Esophagus muscularis mucosa (tissue), 4 donors: Measurements from ENCODE around the gene FBXO48. TPM values are rescaled to one million over a fixed set of nuclear protein-coding genes. Genes with fewer than 3 reads are reported as not detected.
"Not testable (repeated sequence)": the region's sequence is repeated elsewhere in the genome, so short reads cannot be mapped to it uniquely, and the experiment has no call there.

ENCODE experiments used
- DNase-seq: peaks from one replicate; pipeline ENCODE4 v3.0.0-alpha.2; 2017; ENCODE audit errors: extremely low spot score
- H3K27ac ChIP-seq, 4 donors: fragments of 200-600 bp; sonication (generic); replicated peaks in 1 of 4; 1 replicate in 3 of 4; 2 replicates in 1 of 4; pipeline ENCODE4 v1.5.1; 2016 to 2019; ENCODE audit warnings: mild to moderate bottlenecking in 1 of 4
- H3K27me3 ChIP-seq, 4 donors: fragments of 200-600 bp; sonication (generic); one replicate each; pipeline versions ENCODE4 v1.5.1 to v1.6.0; 2016 to 2019
- H3K36me3 ChIP-seq, 4 donors: fragments of 200-600 bp; sonication (generic); one replicate each; pipeline ENCODE4 v1.5.1; 2016 to 2019
- H3K4me1 ChIP-seq, 4 donors: fragments of 200-600 bp; sonication (generic); one replicate each; pipeline ENCODE4 v1.5.1; 2016 to 2019
- H3K4me3 ChIP-seq, 4 donors: fragments of 200-600 bp; sonication (generic); 1 replicate in 2 of 4; 2 replicates in 2 of 4; pipeline ENCODE4 v1.5.1; 2016 to 2019; ENCODE audit warnings: mild to moderate bottlenecking in 4 of 4, moderate library complexity in 1 of 4
- H3K9me3 ChIP-seq, 4 donors: fragments of 200-600 bp; sonication (generic); 1 replicate in 3 of 4; 2 replicates in 1 of 4; pipeline ENCODE4 v1.5.1; 2016 to 2019
- EP300 ChIP-seq: sonication (generic); formaldehyde crosslinking; IDR thresholded peaks from one replicate; pipeline ENCODE4 v1.6.1; 2017; ENCODE audit warnings: antibody characterized with exemption
- POLR2A ChIP-seq: fragments of 450-650 bp; IDR thresholded peaks from one replicate; pipeline ENCODE4 v1.6.1; 2017; ENCODE audit warnings: antibody characterized with exemption, moderate library complexity, mild to moderate bottlenecking, low read depth
- POLR2AphosphoS5 ChIP-seq, 2 donors: sonication (generic); formaldehyde crosslinking; IDR thresholded peaks; one replicate each; pipeline ENCODE4 v1.6.1; 2017; ENCODE audit warnings: antibody characterized with exemption in 2 of 2
- WGBS: methylation state at CpG from one replicate; pipeline ENCODE4 v1.1.5; 2018; 5-methylcytosine and 5-hydroxymethylcytosine counted together
- intact Hi-C: fragments of 100-400 bp; cut with DNase I; formaldehyde crosslinking; loops from one replicate; pipeline ENCODE4 v1.15.1; 2023
- total RNA-seq, 4 donors: library from RNA; depleted of rRNA; stranded (reverse); fragments of >200 nt; gene quantifications; one replicate each; pipeline versions ENCODE4 v1.1.0 to v1.2.1, GENCODE V29; 2016
- TF ChIP-seq, protein P1 (sequence below), 3 experiments: fragments of 200-600 bp in 2 of 3; fragments of 450-650 bp in 1 of 3; sonication (generic) in 2 of 3; IDR thresholded peaks; one replicate each; pipeline ENCODE4 v1.5.1; 2017 to 2019; ENCODE audit warnings: antibody characterized with exemption in 3 of 3, mild to moderate bottlenecking in 2 of 3, moderate library complexity in 1 of 3

FBXO48 gene
- total RNA-seq, 4 donors from 2014 or later, result 0.33 to 0.83 (median 0.59) TPM

DNA sequence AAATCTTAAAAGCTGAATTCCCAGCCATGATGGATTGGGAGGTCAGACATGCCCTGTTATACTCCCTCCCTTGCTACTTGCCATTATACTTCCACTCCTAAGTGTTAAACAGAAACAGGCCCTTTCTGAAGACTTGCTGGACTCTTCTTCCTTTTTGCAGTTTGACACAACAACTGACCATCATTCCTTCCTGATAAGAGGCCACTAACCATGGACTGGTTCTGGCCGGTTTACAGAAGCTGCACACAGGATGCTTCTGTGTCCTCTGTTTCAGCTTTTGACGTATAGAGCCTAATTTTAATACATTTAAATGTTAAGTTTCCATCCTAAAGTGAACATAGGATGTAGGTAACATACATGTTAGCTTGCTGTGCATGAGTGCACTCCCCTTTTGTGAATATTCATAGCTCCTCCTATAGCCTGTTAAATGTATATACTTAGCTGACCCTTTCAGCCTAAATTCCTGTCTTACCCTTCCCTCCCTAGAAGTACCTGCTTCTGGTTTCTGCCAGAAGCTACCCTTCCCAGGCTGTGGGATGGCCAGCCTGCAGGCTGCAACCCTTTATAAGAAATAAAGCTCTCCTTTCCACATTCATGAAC is 13.2 kb downstream of the FBXO48 start:
- intact Hi-C loops, result no loop called here
- Histone ChIP-seq H3K9me3 (no peaks in the 10 kb centered on the region), H3K4me3 (no peak overlapping the region), H3K27ac (no peak overlapping the region), H3K4me1 (no peaks in the 10 kb centered on the region), H3K36me3 (no peaks in the 10 kb centered on the region), H3K27me3 (no peaks in the 10 kb centered on the region)
- no peak for DNase-seq
- 65% methylated on average over 2 of the region's 2 CpGs for WGBS
- no peak for TF ChIP-seq POLR2AphosphoS5 (IDR thresholded peaks at IDR 0.05)
- TF ChIP-seq POLR2A, result no peak
- TF ChIP-seq, protein P1, sequence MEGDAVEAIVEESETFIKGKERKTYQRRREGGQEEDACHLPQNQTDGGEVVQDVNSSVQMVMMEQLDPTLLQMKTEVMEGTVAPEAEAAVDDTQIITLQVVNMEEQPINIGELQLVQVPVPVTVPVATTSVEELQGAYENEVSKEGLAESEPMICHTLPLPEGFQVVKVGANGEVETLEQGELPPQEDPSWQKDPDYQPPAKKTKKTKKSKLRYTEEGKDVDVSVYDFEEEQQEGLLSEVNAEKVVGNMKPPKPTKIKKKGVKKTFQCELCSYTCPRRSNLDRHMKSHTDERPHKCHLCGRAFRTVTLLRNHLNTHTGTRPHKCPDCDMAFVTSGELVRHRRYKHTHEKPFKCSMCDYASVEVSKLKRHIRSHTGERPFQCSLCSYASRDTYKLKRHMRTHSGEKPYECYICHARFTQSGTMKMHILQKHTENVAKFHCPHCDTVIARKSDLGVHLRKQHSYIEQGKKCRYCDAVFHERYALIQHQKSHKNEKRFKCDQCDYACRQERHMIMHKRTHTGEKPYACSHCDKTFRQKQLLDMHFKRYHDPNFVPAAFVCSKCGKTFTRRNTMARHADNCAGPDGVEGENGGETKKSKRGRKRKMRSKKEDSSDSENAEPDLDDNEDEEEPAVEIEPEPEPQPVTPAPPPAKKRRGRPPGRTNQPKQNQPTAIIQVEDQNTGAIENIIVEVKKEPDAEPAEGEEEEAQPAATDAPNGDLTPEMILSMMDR (IDR thresholded peaks at IDR 0.05), result no peak
- no peak for TF ChIP-seq EP300

DNA sequence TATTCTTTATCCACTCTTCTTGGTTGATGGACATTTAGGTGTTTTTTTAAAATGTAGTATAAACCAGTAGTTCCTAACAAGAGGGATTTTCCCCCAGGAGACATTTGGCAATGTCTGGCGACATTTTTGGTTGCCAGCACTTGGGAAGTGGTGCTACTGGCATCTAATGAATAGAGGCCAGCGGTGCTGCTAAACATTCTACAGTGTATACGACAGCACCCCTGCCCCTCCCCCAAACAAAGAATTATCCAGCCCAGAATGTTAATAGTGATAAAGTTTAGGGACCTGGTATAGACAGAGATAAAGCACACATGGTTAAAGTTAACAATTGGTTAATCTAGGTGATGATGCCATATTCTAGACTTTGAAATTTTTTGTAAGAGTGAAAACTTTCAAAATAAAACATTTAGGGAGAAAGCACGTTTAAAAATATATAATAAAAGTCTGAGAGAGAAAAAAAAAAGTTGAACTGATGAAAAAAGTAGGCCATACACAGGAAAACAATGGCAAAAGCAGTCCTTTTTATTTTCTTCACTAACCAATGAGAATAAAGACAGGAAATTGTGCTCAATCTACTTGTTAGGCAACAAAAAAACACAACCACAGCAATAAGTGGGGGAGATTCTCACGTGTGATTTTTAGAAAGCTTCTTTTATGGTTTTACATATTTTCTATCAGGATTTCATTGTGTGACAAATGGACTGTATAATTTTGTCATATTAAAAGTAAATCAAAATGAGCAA is 14.8 kb downstream of the FBXO48 start:
- TF ChIP-seq POLR2A (no peak), EP300 (no peak)
- TF ChIP-seq, protein P1 (IDR thresholded peaks at IDR 0.05), result no peak
- no peak overlapping the region for H3K27ac ChIP-seq
- DNase-seq, result no peak
- WGBS, result 67% methylated on average over 5 of the region's 5 CpGs
- no peak overlapping the region for H3K4me3 ChIP-seq
- peaks cover 0 to 5% (median 0%) of the 10 kb centered on the region in 4 donors for H3K9me3 ChIP-seq
- no peaks in the 10 kb centered on the region for H3K36me3 ChIP-seq
- no peaks in the 10 kb centered on the region for H3K4me1 ChIP-seq
- intact Hi-C loops, result no loop called here
- H3K27me3 ChIP-seq, result no peaks in the 10 kb centered on the region

DNA sequence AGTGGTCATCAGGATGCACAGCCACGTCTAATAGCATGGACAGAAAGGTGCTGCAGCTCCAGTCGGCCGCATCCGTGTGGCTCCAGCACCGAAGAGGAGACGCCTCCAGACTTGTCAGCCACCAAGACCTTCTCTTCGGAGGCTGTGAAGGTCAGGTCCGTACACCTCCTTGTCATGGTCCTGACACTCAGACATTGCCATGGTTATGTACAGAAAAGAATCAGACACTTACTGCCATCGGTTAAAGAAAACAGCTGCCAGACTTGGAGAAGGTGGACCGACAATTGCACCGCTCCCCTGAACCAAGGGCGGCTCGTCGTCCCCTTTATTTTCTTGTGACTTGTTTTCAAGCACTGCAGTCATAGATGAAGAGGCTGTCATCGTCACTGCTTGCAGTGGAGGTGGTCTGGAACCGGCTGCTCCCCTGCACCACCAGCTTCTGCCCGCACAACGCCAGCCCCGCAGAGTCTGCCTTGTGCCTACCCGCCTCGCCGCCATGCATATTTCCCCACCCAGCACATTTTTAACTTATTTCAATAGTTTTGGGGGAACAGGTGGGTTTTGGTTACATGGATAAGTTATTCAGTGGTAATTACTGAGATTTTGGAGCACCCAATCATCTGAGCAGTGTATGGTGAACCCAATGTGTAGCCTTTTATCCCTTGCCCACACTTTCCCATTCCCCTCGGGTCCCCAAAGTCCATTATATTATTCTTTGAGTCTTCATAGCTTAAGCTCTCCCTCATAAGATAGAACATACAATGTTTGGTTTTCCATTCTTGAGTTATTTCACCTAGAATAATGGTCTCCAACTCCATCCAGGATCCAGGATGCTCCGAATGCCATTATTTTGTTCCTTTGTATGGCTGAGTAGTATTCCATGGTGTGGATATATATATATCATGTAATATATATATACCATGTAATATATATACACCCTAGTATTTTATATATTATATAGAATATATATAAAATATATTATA is 18.1 kb downstream of the FBXO48 start:
- Histone ChIP-seq H3K4me1 (no peaks in the 10 kb centered on the region), H3K27me3 (no peaks in the 10 kb centered on the region), H3K9me3 (peaks cover 0 to 5% (median 0%) of the 10 kb centered on the region in 4 donors), H3K4me3 (no peak overlapping the region), H3K36me3 (no peaks in the 10 kb centered on the region), H3K27ac (no peak overlapping the region)
- intact Hi-C loops, result no loop called here
- DNase-seq, result no peak
- TF ChIP-seq, protein P1 (IDR thresholded peaks at IDR 0.05), result no peak
- TF ChIP-seq POLR2A (no peak), POLR2AphosphoS5 (IDR thresholded peaks at IDR 0.05) (no peak), EP300 (no peak)
- WGBS, result 96% methylated on average over 16 of the region's 24 CpGs

DNA sequence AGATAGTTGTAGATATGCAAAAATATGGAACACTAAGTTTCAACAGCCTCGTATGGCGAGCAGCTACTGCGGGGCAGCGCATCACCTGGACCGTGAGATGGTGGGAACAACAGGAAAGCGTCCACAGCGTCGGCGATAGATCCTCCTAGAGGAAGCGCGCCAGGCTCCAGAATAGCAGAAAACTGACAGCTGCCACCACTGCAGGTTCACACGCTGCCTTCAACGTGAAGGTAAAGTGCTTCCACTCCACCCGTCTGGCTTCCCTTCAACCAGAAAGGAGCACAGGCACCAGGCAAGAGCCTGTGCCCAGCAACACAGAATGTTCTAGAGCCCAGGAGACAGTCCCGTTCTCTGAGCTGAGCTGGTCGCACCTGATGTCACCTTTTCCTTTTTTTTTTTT is 20.0 kb downstream of the FBXO48 start:
- no peak for DNase-seq
- intact Hi-C loops, result no loop called here
- Histone ChIP-seq H3K27me3 (no peaks in the 10 kb centered on the region), H3K4me3 (no peak overlapping the region), H3K9me3 (peaks cover 0 to 5% (median 0%) of the 10 kb centered on the region in 4 donors), H3K4me1 (no peaks in the 10 kb centered on the region), H3K36me3 (no peaks in the 10 kb centered on the region), H3K27ac (no peak overlapping the region)
- WGBS, result 94% methylated on average over 15 of the region's 16 CpGs
- TF ChIP-seq, protein P1 (IDR thresholded peaks at IDR 0.05), result no peak
- TF ChIP-seq POLR2AphosphoS5 (IDR thresholded peaks at IDR 0.05) (no peak), POLR2A (no peak), EP300 (no peak)

DNA sequence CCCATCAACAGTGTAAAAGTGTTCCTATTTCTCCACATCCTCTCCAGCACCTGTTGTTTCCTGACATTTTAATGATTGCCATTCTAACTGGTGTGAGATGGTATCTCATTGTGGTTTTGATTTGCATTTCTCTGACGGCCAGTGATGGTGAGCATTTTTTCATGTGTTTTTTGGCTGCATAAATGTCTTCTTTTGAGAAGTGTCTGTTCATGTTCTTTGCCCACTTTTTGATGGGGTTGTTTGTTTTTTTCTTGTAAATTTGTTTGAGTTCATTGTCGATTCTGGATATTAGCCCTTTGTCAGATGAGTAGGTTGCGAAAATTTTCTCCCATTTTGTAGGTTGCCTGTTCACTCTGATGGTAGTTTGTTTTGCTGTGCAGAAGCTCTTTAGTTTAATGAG is 20.7 kb downstream of the FBXO48 start:
- DNase-seq, H3K4me1 ChIP-seq, H3K27ac ChIP-seq, H3K4me3 ChIP-seq, H3K36me3 ChIP-seq, intact Hi-C loops, H3K27me3 ChIP-seq, H3K9me3 ChIP-seq: not testable (repeated sequence)
- WGBS, result 91% methylated on average over 3 of the region's 3 CpGs
